GDM1 (cell line): ENCODE results near the gene TMEM266.
A peak's percentile ranks its signal among the peaks of the same experiment; 100 is the strongest.

Experiments used
- DNase-seq: peaks from one replicate; lab custom pipeline; 2025; lab: John Stamatoyannopoulos, UW

The TMEM266 gene

GRCh38 chr15:76201536-76202255, 141.9 kb downstream of the TMEM266 start:
- no peak for DNase-seq

DNA sequence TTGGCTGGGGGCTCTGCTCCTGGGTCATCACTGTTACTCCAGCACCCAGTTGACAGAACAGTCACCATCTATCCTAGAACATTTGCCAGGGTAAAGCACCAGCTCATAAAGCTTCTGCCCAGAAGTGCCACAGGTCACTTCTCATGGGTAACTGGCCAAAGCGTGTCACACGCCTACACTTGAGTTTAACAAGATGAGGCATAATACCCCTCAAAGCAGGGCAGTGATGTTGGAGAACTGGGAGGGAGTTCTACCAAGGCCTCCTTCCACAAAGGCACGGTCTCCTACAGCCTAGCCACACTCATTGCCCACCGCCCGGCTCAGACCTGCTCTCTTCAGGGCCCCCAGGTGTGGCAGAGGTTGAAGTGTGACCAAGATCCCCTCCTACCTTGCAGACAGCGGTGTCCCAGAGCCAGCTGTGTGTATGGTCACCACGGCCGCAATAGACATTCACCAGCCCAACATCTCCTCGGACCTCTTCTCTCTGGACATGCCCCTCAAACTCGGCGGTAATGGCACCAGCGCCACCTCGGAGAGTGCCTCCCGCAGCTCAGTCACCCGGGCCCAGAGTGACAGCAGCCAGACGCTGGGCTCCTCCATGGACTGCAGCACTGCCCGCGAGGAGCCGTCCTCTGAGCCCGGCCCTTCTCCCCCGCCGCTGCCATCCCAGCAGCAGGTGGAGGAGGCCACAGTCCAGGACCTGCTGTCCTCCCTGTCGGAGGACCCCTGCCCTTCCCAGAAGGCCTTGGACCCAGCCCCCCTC, 143.7 kb downstream of the TMEM266 start:
- no peak for DNase-seq

GRCh38 chr15:76204109-76204845, 144.5 kb downstream of the TMEM266 start:
- DNase-seq, result no peak

- DNase-seq, result no peak
Observed at GRCh38 chr15:76204916-76205460, 145.2 kb downstream of the TMEM266 start.

DNA sequence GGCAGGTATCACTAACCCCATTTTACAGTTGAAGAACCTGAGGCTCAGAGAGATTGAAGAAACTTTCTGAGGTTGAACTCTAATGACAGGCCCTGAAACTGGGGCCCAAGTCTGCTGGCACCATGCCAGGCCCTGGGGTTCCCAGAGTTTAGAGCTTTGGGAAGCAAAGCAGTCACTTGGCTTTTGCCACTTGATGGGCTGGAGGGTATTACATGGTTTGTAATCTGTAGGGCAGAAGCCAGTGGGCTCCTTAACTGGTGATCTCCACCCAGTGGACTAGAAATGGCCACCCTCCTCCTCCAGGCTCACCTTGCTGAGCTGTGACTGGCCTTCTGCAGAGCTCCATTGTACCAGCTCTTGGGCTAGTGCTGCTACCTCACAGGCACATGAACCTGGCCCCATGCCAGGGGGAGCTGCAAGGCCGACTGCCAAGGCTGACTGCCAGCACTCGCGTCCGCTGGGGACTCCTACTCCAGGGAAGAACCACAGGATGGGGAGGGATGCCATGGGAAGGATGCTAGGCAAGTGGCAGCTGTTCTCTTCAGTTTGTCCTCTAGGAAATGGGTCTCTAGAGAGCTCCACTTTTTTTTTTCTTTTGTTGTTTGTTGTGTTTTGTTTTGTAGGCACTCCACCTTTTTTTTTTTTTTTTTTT, 146.7 kb downstream of the TMEM266 start:
- DNase-seq, result no peak

DNA sequence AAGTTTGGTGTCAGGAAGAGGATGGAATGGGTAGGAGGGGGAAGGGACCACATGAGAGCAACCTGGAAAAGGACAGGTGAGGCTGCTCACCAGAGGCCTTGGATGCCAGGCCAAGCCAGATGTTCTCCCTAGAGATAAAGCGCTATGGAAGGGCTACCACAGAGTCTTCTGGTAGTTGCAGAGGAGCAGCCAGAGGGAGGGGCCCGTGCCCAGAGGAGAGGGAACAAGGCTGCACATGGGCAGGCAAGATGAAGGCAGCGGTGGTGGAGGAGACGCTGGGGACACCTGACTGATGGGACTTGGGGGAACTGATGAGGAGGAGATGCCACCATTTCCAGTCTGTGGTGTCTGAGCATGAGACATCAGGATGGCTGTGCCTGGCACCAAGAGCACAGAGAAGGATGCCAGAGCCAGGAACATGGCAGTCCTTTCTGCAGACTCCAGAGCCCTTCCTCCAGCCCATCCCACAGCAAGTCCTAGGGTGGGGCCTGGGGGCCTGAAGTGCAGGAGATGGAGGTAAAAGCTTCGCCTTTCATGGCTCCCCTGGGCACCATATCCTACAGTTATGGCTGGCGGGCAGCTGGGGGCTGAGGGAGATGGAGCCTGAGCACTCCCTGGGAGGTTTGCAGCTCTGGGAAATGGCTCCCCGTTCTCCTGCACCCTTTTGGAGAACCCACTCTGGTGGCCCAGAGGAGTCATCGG, 148.4 kb downstream of the TMEM266 start:
- DNase-seq, result no peak

GRCh38 chr15:76208786-76209424, 149.1 kb downstream of the TMEM266 start:
- DNase-seq, result no peak

DNA sequence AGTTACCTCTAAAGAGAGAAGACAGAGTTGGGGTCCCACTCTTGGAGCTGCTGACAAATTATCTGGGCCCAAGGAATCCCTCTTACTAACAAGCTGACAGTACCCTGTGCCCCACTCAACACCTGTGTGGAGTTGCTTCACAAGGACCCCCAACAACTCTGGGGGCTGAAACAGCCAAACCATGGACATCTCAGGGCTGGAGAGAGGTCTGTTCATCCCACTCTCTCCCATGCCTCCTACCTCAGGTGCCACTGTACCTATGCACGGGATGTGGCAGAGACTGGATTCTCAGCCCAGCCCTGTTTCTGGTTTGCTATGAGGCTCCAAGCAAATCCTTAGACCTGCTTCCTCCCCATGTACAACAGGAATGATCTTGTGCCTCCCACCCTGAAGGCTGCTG, 149.7 kb downstream of the TMEM266 start:
- no peak for DNase-seq

GRCh38 chr15:76209942-76210341, 150.2 kb downstream of the TMEM266 start:
- no peak for DNase-seq

- DNase-seq, result no peak
Observed at GRCh38 chr15:76215634-76216033, 155.8 kb downstream of the TMEM266 start.

DNA sequence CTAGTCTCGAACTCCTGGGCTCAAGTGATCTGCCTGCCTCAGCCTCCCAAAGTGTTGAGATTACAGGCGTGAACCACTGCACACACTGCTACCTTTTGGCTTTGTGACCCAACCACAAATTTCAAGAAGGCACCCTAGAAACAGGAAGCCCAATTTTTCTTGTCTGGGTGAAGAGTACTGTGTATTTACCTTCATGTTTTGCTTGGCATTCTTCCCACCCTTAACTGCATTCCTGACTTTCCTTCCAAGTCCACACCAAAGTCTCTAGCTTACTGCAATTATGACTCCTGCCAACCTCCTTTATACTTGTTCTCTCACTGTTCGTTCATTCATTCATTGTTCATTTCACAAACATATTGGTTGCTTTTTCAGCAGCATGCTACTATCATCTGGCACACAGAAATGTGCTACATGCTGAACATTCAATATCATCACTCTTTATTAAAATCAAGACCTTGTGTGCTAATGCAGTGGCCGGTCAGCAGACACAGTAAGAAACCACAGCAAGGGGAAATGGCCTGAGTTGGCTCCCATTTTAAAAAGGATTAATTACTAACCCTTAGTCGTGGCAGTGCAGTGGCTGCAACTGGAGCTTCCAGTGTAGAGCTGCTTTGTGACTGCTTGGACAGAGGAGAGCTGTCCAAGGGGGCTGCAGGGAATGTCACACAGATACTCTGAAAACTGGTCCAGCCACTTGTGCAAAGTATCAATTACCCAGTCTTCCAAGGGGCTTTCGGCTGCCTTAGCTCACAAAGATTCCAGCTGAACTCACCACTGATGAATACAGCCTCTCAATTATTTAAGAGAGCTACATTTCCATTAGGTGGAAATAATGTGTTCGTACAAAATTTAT, 157.5 kb downstream of the TMEM266 start:
- DNase-seq, result no peak

GRCh38 chr15:76217882-76218217, 158.1 kb downstream of the TMEM266 start:
- DNase-seq, result no peak

DNA sequence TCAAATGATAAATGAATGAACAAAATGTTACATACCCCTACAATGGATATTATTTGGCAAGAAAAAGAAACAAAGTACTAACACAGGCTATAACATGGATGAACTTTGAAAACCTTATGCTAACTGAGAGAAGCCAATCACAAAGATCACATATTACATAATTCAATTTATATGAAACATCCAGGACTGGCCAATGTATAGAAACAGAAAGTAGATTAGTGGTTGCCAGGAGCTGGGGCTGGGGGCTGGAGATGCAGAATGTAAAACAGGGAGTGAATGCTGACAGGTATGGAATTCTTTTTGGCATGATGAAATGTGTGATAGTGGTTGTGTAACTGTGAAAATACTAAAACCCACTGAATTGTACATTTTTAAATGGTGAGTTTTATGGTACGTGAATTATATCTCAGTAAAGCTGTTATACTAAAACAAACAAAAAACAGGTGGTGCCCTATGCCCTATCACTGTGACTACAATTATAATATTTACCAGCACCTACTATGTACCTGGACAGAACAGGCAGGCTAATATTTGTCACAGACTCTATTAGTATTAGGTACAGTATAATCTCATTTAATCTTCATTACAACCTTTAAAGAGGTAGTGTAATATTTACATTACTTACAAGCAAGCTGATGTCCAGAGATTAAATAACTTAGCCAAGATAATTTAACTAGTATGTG, 161.4 kb downstream of the TMEM266 start:
- no peak for DNase-seq

- DNase-seq, result no peak
Observed at GRCh38 chr15:76222159-76222558, 162.4 kb downstream of the TMEM266 start.

DNA sequence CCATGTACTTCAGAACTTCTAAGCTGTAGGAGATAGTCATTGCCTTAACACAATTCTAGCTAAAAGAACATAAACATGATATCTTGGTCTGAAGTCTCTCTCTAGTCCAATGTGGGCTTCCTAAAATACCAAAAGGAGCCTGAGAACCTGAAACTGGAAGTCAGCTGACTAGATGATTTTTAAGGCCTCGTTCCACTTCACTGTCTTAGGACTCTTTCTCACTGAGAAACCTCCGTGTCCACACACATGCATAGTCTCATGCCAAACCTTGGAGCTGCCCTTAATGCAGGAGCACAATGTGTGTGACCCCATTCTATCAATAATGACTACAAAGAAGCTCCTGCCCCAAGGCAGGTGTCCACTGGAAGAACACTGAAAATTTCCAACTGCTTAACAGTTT, 163.7 kb downstream of the TMEM266 start:
- DNase-seq, result no peak

GRCh38 chr15:76229266-76229665, 169.5 kb downstream of the TMEM266 start:
- DNase-seq, result no peak

- no peak for DNase-seq
Observed at GRCh38 chr15:76233921-76234320, 174.1 kb downstream of the TMEM266 start.

- no peak for DNase-seq
Observed at GRCh38 chr15:76234337-76234889, 174.6 kb downstream of the TMEM266 start.

DNA sequence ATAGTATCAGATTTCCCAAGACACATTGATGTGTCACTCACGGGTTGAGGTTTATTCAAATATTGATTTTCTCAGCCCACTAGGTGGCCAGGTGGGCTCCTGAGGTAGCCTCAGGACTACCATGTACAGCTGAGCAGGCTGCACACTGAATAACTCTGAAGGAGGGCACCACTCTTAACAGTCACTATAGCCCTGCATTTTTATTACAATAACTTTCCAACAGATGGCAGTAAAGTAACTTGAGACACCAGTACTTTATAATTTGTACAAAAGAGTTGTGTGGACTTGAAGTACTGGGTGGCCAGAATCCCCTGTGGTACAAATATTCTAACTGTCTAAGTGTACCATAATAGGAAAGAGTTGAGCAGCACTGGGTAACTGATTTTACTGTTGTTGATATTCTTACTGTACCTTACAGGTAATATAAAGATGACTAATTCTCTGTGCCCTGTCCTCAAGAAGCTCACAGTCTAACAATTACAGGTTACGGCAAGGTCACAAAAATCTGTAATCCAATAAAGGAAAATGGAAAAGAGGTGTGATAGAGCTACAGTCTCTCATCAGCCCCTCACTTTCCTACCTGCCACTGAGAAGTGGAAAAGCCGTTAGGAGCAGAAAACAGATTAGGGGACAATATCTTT, 175.5 kb downstream of the TMEM266 start:
- DNase-seq, result peak; percentile 5
